Limb (tissue), 2 donors: ENCODE data around the gene ACOT7.
"Not testable (repeated sequence)": the region's sequence is repeated elsewhere in the genome, so short reads cannot be mapped to it uniquely, and the experiment has no call there.

Source experiments
- DNase-seq, 2 donors: peaks; one replicate each; pipeline ENCODE4 v3.0.0-alpha.2; 2016; ENCODE audit errors: extremely low spot score in 2 of 2

Gene ACOT7

GRCh38 chr1:6399294-6399693, 5.7 kb upstream of the ACOT7 start:
- no peak for DNase-seq

GRCh38 chr1:6397844-6398441, 4.4 kb upstream of the ACOT7 start:
- DNase-seq = no peak

GRCh38 chr1:6396998-6397397, 3.4 kb upstream of the ACOT7 start:
- no peak for DNase-seq

- DNase-seq = not testable (repeated sequence)
Observed at GRCh38 chr1:6395781-6396244, 2.2 kb upstream of the ACOT7 start.

- not testable (repeated sequence) for DNase-seq
Observed at GRCh38 chr1:6395130-6395529, 1.6 kb upstream of the ACOT7 start.

GRCh38 chr1:6392809-6393399, 663 bp downstream of the ACOT7 start:
- DNase-seq = no peak

- no peak for DNase-seq
Observed at GRCh38 chr1:6391951-6392808, 1.4 kb downstream of the ACOT7 start.

- DNase-seq = no peak
Observed at GRCh38 chr1:6389971-6390370, 3.6 kb downstream of the ACOT7 start.

- DNase-seq = no peak
Observed at GRCh38 chr1:6386371-6386949, 7.1 kb downstream of the ACOT7 start.

- peak; percentile 10 to 58 for DNase-seq
Observed at GRCh38 chr1:6385488-6386191, 7.9 kb downstream of the ACOT7 start.

- DNase-seq = peak; percentile 18 to 41
Observed at GRCh38 chr1:6384962-6385361, 8.6 kb downstream of the ACOT7 start.

- no peak for DNase-seq
Observed at GRCh38 chr1:6384135-6384534, 9.4 kb downstream of the ACOT7 start.

- DNase-seq = no peak
Observed at GRCh38 chr1:6380037-6380436, 13.5 kb downstream of the ACOT7 start.

- no peak for DNase-seq
Observed at GRCh38 chr1:6378096-6378746, 15.3 kb downstream of the ACOT7 start.

- DNase-seq = no peak
Observed at GRCh38 chr1:6373961-6374720, 19.4 kb downstream of the ACOT7 start.

- not testable (repeated sequence) for DNase-seq
Observed at GRCh38 chr1:6372236-6372635, 21.3 kb downstream of the ACOT7 start.

GRCh38 chr1:6370006-6370405, 23.6 kb downstream of the ACOT7 start:
- DNase-seq = no peak

- no peak for DNase-seq
Observed at GRCh38 chr1:6367381-6368012, 26.1 kb downstream of the ACOT7 start.

- DNase-seq = no peak
Observed at GRCh38 chr1:6365047-6365446, 28.5 kb downstream of the ACOT7 start.
